Chondrocyte (in vitro differentiated cells): ENCODE measurements around the gene TBX15. TPM values are rescaled to one million over a fixed set of nuclear protein-coding genes. Genes with fewer than 3 reads are reported as not detected.

Source experiments
- DNase-seq: peaks from one replicate; pipeline ENCODE4 v3.0.0; 2021; ENCODE audit warnings: mixed read lengths, low spot score
- H3K27ac Mint-ChIP-seq: one replicate; pipeline ENCODE4 v1.8.0; 2021; ENCODE audit warnings: mild to moderate bottlenecking, moderate library complexity, mixed read lengths; ENCODE audit not compliant: unreplicated experiment
- H3K27me3 Mint-ChIP-seq: 2 replicates; pipeline ENCODE4 v1.8.0; 2021; ENCODE audit warnings: low read depth, mixed read lengths
- H3K36me3 Mint-ChIP-seq: 2 replicates; pipeline ENCODE4 v1.8.0; 2021; ENCODE audit warnings: low read depth, mixed read lengths
- H3K4me1 Mint-ChIP-seq: 2 replicates; pipeline ENCODE4 v1.8.0; 2021; ENCODE audit warnings: low read depth, mild to moderate bottlenecking, mixed read lengths
- H3K4me3 Mint-ChIP-seq: one replicate; pipeline ENCODE4 v1.8.0; 2021; ENCODE audit warnings: mild to moderate bottlenecking, moderate library complexity, mixed read lengths; ENCODE audit not compliant: unreplicated experiment
- H3K9me3 Mint-ChIP-seq: 2 replicates; pipeline ENCODE4 v1.8.0; 2021; ENCODE audit warnings: low read depth, mixed read lengths
- CTCF ChIP-seq: fragments of 200-600 bp; sonication (generic); IDR thresholded peaks from 2 replicates; pipeline ENCODE4 v1.5.0; 2021; ENCODE audit warnings: antibody characterized with exemption, mild to moderate bottlenecking, moderate library complexity
- long read RNA-seq: library from polyadenylated mRNA; stranded (forward); transcript quantifications from one replicate; pipeline ENCODE4 v2.0.0, GENCODE V29; 2021
- total RNA-seq: library from RNA; stranded (reverse); gene quantifications from 3 replicates; pipeline ENCODE4 v1.2.1, GENCODE V29; 2021

TBX15 gene
- total RNA-seq: 4.9 to 41.0 TPM (median 37.9 TPM) in 3 replicates
- long read RNA-seq, full-length matches to known transcripts: 27 of 62 reads
- long read RNA-seq, partial matches to known transcripts: 7 of 62 reads
- long read RNA-seq, other reads (novel, unspliced or antisense): 28 of 62 reads

- Mint-ChIP-seq H3K27me3 (peaks cover 10% of the 10 kb centered on the region), H3K36me3 (peaks cover 19% of the 10 kb centered on the region), H3K27ac (peak within 1 kb of the TSS; percentile 100), H3K4me3 (peak within 1 kb of the TSS; percentile 99), H3K9me3 (no peaks in the 10 kb centered on the region), H3K4me1 (peaks cover 54% of the 10 kb centered on the region)
- no peak for DNase-seq
- no peak for TF ChIP-seq CTCF
Observed at GRCh38 chr1:118988186-118989005, at the start of gene TBX15. TSS of gene TBX15 (minus strand) at chr1:118988343. CDS start at chr1:118987795, 548 bp downstream.

- Mint-ChIP-seq H3K27me3 (no peaks in the 10 kb centered on the region), H3K27ac (no peak overlapping the region), H3K9me3 (no peaks in the 10 kb centered on the region), H3K4me1 (peaks cover 9% of the 10 kb centered on the region), H3K36me3 (peaks cover 5% of the 10 kb centered on the region), H3K4me3 (no peak overlapping the region)
- TF ChIP-seq CTCF: no peak
- DNase-seq: no peak
Observed at GRCh38 chr1:119034359-119034758, 46.2 kb upstream of the TBX15 start.

- no peak overlapping the region for H3K27ac Mint-ChIP-seq
- H3K4me1 Mint-ChIP-seq: peaks cover 12% of the 10 kb centered on the region
- H3K36me3 Mint-ChIP-seq: peaks cover 5% of the 10 kb centered on the region
- H3K9me3 Mint-ChIP-seq: no peaks in the 10 kb centered on the region
- H3K27me3 Mint-ChIP-seq: no peaks in the 10 kb centered on the region
- H3K4me3 Mint-ChIP-seq: no peak overlapping the region
- no peak for DNase-seq
- no peak for TF ChIP-seq CTCF
Observed at GRCh38 chr1:119032986-119033385, 44.8 kb upstream of the TBX15 start.

GRCh38 chr1:119027759-119028158 lies 39.6 kb upstream of the TBX15 start:
- no peaks in the 10 kb centered on the region for H3K27me3 Mint-ChIP-seq
- peaks cover 5% of the 10 kb centered on the region for H3K36me3 Mint-ChIP-seq
- peaks cover 12% of the 10 kb centered on the region for H3K4me1 Mint-ChIP-seq
- DNase-seq: no peak
- H3K27ac Mint-ChIP-seq: no peak overlapping the region
- H3K4me3 Mint-ChIP-seq: no peak overlapping the region
- TF ChIP-seq CTCF: no peak
- H3K9me3 Mint-ChIP-seq: peaks cover 3% of the 10 kb centered on the region

GRCh38 chr1:119026956-119027355 lies 38.8 kb upstream of the TBX15 start:
- Mint-ChIP-seq H3K4me1 (peaks cover 12% of the 10 kb centered on the region), H3K36me3 (peaks cover 4% of the 10 kb centered on the region), H3K9me3 (peaks cover 5% of the 10 kb centered on the region), H3K4me3 (no peak overlapping the region), H3K27me3 (no peaks in the 10 kb centered on the region), H3K27ac (peak overlapping the region; percentile 23)
- no peak for TF ChIP-seq CTCF
- DNase-seq: no peak
